ENCODE measurements around the gene DBX1.
"Not testable (repeated sequence)": the region's sequence is repeated elsewhere in the genome, so short reads cannot be mapped to it uniquely, and the experiment has no call there.

DBX1 gene

GRCh38 chr11:20161230-20161918 lies 1.1 kb upstream of the DBX1 start:
- no peak for DNase-seq

DNA sequence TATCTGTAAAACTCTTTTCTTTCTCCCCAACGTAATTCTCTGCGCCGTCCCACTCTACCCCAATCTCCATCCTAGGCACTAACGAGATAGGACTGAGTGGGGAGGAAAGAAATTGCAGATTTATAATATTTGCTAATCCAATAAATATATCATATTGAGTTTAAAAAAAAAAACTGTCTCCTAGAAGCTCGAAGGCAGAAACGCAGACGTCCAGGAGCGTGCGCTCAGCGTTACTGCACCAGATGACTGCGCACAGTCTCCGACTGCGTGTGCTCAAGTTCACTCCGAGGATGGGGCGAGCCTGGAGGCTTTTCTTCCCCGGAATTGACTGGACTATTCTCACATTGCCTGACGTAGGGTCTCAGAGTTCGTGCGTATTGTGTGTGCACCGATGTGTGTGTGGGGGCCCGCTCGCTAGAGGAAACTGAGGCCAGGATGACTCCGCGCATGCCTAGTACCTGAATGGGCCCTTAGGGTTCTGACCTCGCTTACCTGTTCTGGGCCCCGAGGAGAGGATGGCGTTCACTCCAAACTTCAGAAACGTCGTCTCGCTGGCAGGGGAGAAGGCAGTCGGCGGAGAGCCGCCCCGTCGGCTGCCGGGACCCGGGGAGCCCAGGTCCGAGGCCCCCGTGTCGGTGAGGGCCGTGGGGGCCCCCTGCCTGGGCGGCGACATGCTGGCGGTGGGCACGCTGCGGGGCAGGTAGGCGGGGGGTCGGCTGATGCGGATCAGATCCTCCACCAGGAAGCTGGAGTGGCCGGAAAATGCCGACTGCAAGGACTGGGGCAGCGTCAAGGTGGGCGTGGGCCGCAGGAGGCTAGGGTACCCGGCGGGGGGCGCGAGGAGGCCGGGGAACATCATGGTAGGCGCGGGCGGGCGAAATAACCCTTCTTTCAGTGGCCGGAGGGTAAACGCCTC lies 551 bp downstream of the DBX1 start:
- no peak for DNase-seq

DNA sequence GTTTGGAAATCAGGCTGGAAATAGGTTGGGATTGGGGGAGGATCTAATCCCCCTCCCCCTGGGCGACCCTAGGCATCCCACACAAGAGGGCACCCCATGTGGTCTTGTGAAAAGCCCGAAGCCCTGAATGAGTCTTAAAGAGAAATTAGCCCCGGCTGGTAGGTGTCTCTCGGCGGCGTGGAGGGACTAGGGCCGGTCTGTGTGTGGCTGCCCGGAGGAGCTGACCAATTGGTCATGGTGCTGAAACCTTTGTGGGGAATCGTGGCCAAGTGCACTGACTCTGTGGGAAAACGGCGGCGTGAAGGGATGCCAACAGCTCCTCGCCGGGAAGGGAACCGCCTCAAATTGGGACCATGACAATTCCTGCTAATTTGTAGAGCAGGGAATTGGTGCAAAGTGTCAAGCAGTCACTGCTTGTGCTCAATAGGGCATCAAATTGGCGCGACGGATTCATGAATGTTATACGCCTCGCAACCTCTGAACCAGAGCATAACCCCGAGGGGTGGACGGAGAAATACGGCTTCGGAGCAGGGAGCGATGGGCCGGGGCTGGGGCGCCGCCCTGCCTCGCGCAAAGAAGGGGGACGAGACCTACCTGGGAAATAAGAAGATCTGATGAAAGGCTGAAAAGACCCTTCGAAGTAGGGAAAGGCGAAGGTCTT lies 1.5 kb downstream of the DBX1 start:
- DNase-seq, result no peak

DNA sequence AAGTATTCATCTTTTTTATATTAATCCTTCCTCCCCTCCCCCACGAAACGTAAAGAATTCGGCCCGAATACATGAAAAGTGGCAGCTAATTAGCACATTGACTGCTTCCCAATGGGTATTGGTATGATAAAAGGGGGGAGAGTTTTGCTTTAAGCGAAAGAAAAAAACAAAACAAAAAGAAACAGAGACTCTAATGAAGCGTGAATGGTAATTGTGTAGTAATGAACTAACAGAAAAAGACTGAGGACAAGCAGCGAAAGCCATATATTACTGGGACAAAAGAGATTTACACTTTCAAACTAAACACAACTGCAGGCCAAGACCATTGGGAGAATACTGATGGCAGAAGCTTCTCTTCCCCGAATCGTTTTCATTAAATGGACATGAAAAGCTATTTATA lies 2.5 kb downstream of the DBX1 start:
- DNase-seq, result no peak

DNA sequence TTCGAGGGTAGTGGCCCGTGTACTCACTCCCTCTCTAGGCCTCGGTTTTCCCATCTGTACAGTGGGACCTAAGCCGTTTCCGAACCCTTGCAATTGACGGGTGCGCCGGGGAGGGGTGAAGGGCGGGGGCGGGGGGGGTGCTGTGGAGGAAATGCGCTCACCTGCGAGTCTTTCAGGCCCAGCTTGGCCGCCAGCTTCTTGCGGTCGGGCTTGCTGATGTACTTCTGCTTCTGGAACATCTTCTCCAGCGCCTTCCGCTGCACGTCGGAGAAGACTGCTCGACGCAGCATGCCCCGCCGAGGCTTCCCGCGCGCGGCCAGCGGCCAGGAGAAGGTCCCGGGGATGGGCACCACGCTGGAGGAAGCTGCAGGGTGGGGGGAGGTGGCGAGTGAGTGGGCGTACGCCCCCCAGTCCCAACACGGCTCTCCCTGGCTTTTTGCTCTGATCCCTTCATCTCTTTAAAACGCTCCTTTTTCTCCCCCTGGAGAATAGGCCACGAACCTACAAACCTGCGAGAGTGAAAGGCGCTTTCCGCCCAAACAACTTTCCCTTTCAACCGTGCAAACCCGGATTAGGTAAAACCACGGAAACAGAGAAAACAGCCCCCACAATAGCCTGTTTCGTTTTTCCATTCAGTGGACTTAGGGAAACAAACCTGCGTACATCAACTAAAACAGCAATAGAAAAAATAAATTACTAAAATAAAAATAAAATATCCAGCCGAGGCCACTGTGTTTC lies 3.2 kb downstream of the DBX1 start:
- no peak for DNase-seq

- peak; percentile 42 for DNase-seq
Measured at GRCh38 chr11:20156280-20156875, 3.9 kb downstream of the DBX1 start.

- no peak for DNase-seq
Measured at GRCh38 chr11:20155683-20156279, 4.5 kb downstream of the DBX1 start.

- no peak for DNase-seq
Measured at GRCh38 chr11:20154381-20154780, 5.9 kb downstream of the DBX1 start.

- no peak for DNase-seq
Measured at GRCh38 chr11:20138707-20139106, 21.6 kb downstream of the DBX1 start.

DNA sequence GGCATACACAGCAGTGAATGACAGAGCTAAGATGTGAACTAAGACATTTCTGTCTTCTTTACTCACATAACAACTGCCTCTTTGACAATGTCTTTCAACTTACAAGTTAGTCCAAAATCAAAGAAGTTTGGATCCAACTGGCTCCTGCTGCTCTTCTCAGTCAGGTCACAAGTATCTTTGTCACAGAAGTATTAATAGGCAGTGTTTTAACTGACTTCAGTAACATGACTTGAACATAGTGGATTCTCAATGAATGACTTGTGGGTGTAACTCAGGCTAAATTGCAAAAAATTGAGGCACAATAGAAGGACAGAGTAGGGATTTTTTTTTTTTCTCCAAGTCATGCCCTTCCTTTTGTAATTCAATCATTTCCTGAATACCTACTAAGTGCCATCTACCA lies 22.6 kb downstream of the DBX1 start:
- no peak for DNase-seq

- no peak for DNase-seq
Measured at GRCh38 chr11:20134991-20135736, 25.1 kb downstream of the DBX1 start.

DNA sequence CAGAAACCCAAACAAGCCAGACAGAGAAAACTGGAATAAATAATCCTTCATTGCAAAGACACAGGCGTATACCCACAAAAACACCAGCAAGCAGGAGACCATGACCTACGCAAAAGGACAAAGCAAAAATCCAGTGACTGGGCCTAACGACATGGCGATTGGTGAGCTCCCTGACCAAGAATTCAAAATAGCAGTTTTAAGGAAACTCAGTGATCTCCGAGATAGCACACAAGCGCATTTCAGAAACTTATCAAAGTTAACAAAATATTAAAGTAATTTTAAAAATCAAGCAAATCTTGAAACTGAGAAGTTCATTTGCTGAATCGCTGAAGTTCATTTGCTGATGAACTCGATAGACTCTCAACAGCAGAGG lies 27.6 kb downstream of the DBX1 start:
- no peak for DNase-seq

GRCh38 chr11:20131788-20132666 lies 28.2 kb downstream of the DBX1 start:
- peak; percentile 37 for DNase-seq

DNA sequence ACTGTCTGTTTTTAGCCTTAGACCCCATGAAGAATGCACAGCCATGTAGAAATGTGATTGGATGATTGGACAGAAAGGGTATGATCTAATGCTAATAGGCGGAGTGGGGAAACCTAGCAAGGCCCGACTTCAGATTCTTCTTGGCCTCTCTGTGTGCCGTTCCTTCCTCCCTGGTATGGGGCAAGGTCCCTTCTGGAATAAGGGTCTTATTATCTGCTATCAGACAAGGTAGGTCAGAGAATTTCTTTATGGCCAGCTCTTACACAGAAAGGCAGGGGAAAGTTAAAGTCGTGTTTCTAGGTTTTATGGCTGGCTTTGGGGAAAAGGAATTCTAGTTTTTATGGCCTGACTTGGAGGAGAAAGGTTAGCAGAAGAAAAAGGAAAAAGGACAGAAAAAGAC lies 30.6 kb downstream of the DBX1 start:
- no peak for DNase-seq

DNA sequence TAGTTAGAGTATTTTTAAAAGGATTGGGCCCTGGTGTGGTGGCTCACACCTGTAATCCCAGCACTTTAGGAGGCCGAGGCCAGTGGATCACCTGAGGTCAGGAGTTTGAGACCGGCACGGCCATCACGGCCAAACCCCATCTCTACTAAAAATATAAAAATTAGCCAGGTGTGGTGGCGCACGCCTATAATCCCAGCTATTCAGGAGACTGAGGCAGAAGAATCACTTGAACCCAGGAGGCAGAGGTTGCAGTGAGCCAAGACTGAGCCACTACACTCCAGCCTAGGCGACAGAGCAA lies 31.8 kb downstream of the DBX1 start:
- DNase-seq, result not testable (repeated sequence)

DNA sequence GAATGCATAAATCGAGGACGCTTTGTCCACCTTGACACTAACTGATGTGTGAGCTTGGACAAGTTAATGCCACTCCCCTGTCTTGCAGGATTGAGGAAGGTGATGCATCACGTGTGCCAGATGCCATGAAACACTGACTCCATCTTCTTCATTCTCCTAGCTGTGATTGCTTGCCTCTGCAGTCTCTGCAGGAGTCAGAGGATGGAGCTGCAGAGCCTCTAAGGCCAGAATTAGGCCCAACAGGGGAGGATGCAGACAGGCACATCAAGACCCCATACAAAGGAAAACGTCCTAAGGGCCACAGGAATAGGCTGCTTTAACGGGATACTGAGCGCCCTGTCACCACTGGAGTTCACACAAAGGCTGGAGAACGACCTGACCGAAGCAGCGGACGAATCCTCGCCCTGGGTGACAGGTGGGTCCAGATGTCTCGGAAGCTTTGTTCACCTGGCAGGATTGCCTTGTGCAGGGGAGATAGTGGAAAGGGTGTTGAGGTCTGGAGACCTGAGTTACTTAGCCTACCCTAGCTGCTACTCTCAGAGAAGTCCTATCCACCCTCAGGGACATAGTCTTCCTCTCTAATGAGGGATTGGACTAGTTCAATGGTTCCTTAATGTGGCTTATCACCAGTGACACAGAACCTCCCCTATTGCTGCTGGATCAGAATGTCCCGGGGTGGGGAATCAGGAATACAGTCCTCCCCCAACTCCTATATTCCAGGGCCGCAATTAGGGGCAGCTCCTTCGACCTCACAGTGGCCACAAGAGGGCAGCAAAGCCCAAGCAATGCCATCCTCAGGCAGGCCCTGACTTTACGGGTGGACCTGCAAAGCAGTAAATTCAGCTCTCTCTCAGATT lies 32.4 kb downstream of the DBX1 start:
- peak; percentile 78 for DNase-seq

DNA sequence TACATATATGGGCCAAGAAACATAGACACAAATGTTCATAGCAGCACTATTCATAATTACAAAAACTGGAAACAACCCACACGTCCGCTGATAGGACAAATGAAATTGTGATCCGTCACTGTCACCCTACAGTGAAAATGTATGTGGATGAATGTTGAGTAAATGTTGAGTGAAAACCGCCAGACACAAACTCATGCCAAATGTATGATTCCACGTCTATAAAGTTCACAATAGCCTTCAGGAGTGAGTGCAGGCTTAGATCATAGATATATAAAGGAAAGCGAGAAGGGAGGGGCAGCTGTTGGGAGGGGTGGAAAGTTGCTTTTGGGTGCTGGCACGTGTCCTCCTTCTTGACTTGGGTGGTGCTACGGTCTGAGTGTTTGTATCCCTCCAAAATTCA lies 33.6 kb downstream of the DBX1 start:
- no peak for DNase-seq

DNA sequence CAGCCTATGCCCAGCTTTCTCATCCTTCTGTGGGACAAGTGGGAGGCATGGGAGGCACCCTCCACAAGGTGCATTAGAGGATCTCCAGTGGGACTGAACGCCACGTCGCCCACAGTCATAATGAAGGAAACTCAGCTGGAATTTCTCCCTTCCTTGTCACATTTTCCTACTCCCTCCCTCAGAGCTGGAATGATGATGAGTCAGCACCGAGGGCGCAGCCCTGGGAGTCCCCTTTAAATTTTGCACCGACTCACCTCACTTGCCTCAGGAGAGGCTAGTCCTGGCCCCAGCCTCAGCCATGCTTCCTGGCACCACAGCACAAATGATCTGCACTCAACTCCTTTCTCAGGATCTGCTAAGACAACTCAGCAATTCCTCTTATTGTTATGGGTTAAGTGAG lies 34.3 kb downstream of the DBX1 start:
- no peak for DNase-seq

DNA sequence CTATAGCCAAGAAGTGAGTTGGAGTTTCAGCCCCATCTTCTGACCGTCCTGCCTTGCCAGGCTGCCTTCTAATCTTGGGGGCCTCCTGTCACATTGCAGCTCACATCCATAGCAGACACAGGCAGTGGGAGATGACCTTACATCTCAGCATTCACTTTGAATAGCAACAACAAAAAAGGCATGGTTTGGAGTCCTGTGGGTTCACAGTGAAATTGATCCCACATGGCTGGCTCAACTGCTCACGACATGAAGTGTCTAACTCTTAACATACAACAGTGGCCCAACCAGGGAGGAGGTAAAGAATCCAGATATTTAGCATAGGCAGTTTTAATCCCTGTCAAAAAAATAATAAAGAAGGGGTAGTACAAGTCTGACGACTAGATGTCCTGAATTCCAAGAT lies 38.1 kb downstream of the DBX1 start:
- no peak for DNase-seq
